ENCODE results near the gene SHANK3.
A peak's percentile ranks its signal among the peaks of the same experiment; 100 is the strongest.
"Not testable (repeated sequence)": the region's sequence is repeated elsewhere in the genome, so short reads cannot be mapped to it uniquely, and the experiment has no call there.

Gene SHANK3

GRCh38 chr22:50654664-50655063 is 18.0 kb upstream of the SHANK3 start:
- DNase-seq, result not testable (repeated sequence)

- peak; percentile 25 to 57 for DNase-seq
These were observed 16.2 kb upstream of the SHANK3 start for GRCh38 chr22:50656122-50657070.

GRCh38 chr22:50657925-50658324 is 14.7 kb upstream of the SHANK3 start:
- DNase-seq, result peak in 1 of 2 donors; percentile 39

GRCh38 chr22:50659711-50660110 is 12.9 kb upstream of the SHANK3 start:
- not testable (repeated sequence) for DNase-seq

- no peak for DNase-seq
These were observed 12.3 kb upstream of the SHANK3 start for GRCh38 chr22:50660306-50660705.

GRCh38 chr22:50665212-50665611 is 7.4 kb upstream of the SHANK3 start:
- DNase-seq, result no peak

GRCh38 chr22:50665738-50666137 is 6.9 kb upstream of the SHANK3 start:
- DNase-seq, result no peak

- DNase-seq, result no peak
These were observed 2.1 kb upstream of the SHANK3 start for GRCh38 chr22:50670513-50670912.

GRCh38 chr22:50670914-50671538 is 1.6 kb upstream of the SHANK3 start:
- no peak for DNase-seq

- no peak for DNase-seq
These were observed 982 bp upstream of the SHANK3 start for GRCh38 chr22:50671641-50672040.

- no peak for DNase-seq
These were observed 582 bp upstream of the SHANK3 start for GRCh38 chr22:50672041-50672440.

GRCh38 chr22:50673231-50674129 is 857 bp downstream of the SHANK3 start:
- no peak for DNase-seq

GRCh38 chr22:50674130-50674500 is 1.5 kb downstream of the SHANK3 start:
- no peak for DNase-seq

GRCh38 chr22:50674606-50675552 is 2.3 kb downstream of the SHANK3 start:
- peak in 1 of 2 donors; percentile 50 for DNase-seq

GRCh38 chr22:50675553-50676179 is 3.0 kb downstream of the SHANK3 start:
- DNase-seq, result no peak

- DNase-seq, result no peak
These were observed 3.6 kb downstream of the SHANK3 start for GRCh38 chr22:50676180-50676636.

GRCh38 chr22:50676661-50677492 is 4.3 kb downstream of the SHANK3 start:
- DNase-seq, result no peak

- no peak for DNase-seq
These were observed 5.0 kb downstream of the SHANK3 start for GRCh38 chr22:50677493-50678217.

GRCh38 chr22:50678218-50678650 is 5.6 kb downstream of the SHANK3 start:
- no peak for DNase-seq

Measured in inflammatory macrophage (primary cell).